Measurements from ENCODE around the gene NEK10. TPM values are rescaled to one million over a fixed set of nuclear protein-coding genes. Genes with fewer than 3 reads are reported as not detected.

The NEK10 gene
- total and polyA plus RNA-seq, 9 of the 15 experiments (the other 6 are each of a cell fraction or from before 2014, with no cell fraction given), result 0.07 TPM; not detected in 8

- no peaks in the 10 kb centered on the region for H4K20me1 ChIP-seq (replicated peaks; ENCODE audit: control insufficient read depth, insufficient read depth, low read length)
- FAIRE-seq, result no peak
- no peak overlapping the region for H3K4me3 ChIP-seq
- TF ChIP-seq SIN3B (IDR thresholded peaks at IDR 0.05; ENCODE audit: low read depth), result no peak
- TF ChIP-seq ZNF511 (CRISPR knock-in tag; IDR thresholded peaks at IDR 0.05), result no peak
- no peak for TF ChIP-seq MTA3 (IDR thresholded peaks at IDR 0.05; ENCODE audit: borderline replicate concordance)
- TF ChIP-seq MEF2A (IDR thresholded peaks at IDR 0.05; ENCODE audit: control insufficient read depth, low read depth, low read length), result no peak
- TF ChIP-seq HDAC6 (IDR thresholded peaks at IDR 0.05; ENCODE audit: low read depth, low read length), result no peak
- no peak for TF ChIP-seq GABPA (tag; conservative IDR thresholded peaks at IDR 0.05; ENCODE audit: low read depth)
- no peak for TF ChIP-seq PHB (CRISPR knock-in tag; IDR thresholded peaks at IDR 0.05)
- TF ChIP-seq ZNF699 (CRISPR knock-in tag; IDR thresholded peaks at IDR 0.05; ENCODE audit: insufficient replicate concordance), result no peak
- TF ChIP-seq ZNF197 (CRISPR knock-in tag; IDR thresholded peaks at IDR 0.05; ENCODE audit: low read depth), result no peak
- TF ChIP-seq BDP1 (IDR thresholded peaks at IDR 0.05; ENCODE audit: insufficient read depth, insufficient read length), result no peak
- no peak for TF ChIP-seq KHSRP (IDR thresholded peaks at IDR 0.05)
- no peak for TF ChIP-seq ZNF212 (CRISPR knock-in tag; IDR thresholded peaks at IDR 0.05)
- no peak for TF ChIP-seq FOXA3 (CRISPR knock-in tag; conservative IDR thresholded peaks at IDR 0.05 in 1 of 2, IDR thresholded peaks at IDR 0.05 in 1 of 2)
- H3K9ac ChIP-seq (ENCODE audit: insufficient read depth in 1 of 2, low read depth in 2 of 2, low read length in 2 of 2), result no peak overlapping the region
- no peak for ATAC-seq
- in situ Hi-C loops (cut with MboI), result no loop called here
- no peaks in the 10 kb centered on the region for H3K36me3 ChIP-seq (ENCODE audit: control insufficient read depth, insufficient read depth, low read length)
- intact Hi-C loops (cut with micrococcal nuclease), result no loop called here
- no peaks in the 10 kb centered on the region for H3K79me2 ChIP-seq (ENCODE audit: control insufficient read depth, insufficient read depth, low read length)
- ChIA-PET CTCF (ENCODE audit: low intra/inter-chr PET ratio) (no interaction called here), POLR2A (no interaction called here)
- BruUV-seq (replicated peaks), result no TSS peak
- H3K9me3 ChIP-seq (replicated peaks; ENCODE audit: control insufficient read depth, insufficient read depth, low read depth, low read length), result no peaks in the 10 kb centered on the region
- H3K4me1 ChIP-seq (replicated peaks in 1 of 2; ENCODE audit: control insufficient read depth in 2 of 2, insufficient read depth in 2 of 2, low read length in 2 of 2), result no peaks in the 10 kb centered on the region
- H2AFZ ChIP-seq (ENCODE audit: low read depth, low read length), result no peak overlapping the region
- 3% methylated on average over 5 of the region's 5 CpGs for WGBS (ENCODE audit: insufficient coverage, low coverage, missing lambda C conversion rate)
- no peak overlapping the region for H3K27ac ChIP-seq (ENCODE audit: extremely low read depth, low read depth, low read length)
- DNase-seq (ENCODE audit: extremely low read depth in 1 of 4, low spot score in 3 of 4), result no peak
- H3K9me1 ChIP-seq (ENCODE audit: control insufficient read depth, insufficient read depth, low read length), result no peaks in the 10 kb centered on the region
- H3K4me2 ChIP-seq (ENCODE audit: insufficient read depth, low read length), result no peak overlapping the region
- H3K27me3 ChIP-seq (ENCODE audit: control insufficient read depth in 2 of 2, insufficient read depth in 2 of 2, low read length in 2 of 2), result no peaks in the 10 kb centered on the region
Measured at GRCh38 chr3:27213450-27213849, 155.7 kb downstream of the NEK10 start.
